Breast epithelium (tissue), 4 donors: Measurements from ENCODE around the gene IFI16. TPM values are rescaled to one million over a fixed set of nuclear protein-coding genes. Genes with fewer than 3 reads are reported as not detected.
"Not testable (repeated sequence)": the region's sequence is repeated elsewhere in the genome, so short reads cannot be mapped to it uniquely, and the experiment has no call there.

Experiments used
- DNase-seq, 2 donors: peaks; one replicate each; pipeline ENCODE4 v3.0.0-alpha.2; 2019; ENCODE audit warnings: low spot score in 2 of 2
- H3K27ac ChIP-seq, 2 donors: fragments of 200-600 bp; sonication (generic) in 1 of 2; one replicate each; pipeline ENCODE4 v1.5.1; 2016 to 2019; ENCODE audit warnings: mild to moderate bottlenecking in 1 of 2
- H3K27me3 ChIP-seq, 2 donors: fragments of 200-600 bp; sonication (generic) in 1 of 2; one replicate each; pipeline versions ENCODE4 v1.5.1 to v1.6.0; 2017 to 2019; ENCODE audit warnings: control low read depth in 1 of 2, mild to moderate bottlenecking in 1 of 2
- H3K36me3 ChIP-seq: fragments of 200-600 bp; one replicate; pipeline ENCODE4 v1.5.1; 2019
- H3K4me1 ChIP-seq, 2 donors: fragments of 200-600 bp; sonication (generic); one replicate each; pipeline ENCODE4 v1.5.1; 2016 to 2019; ENCODE audit warnings: control low read depth in 1 of 2
- H3K4me3 ChIP-seq, 3 donors: fragments of 200-600 bp; sonication (generic); 1 replicate in 2 of 3; 2 replicates in 1 of 3; pipeline ENCODE4 v1.5.1; 2016 to 2019; ENCODE audit warnings: mild to moderate bottlenecking in 3 of 3, moderate library complexity in 2 of 3
- H3K9me3 ChIP-seq, 2 donors: fragments of 200-600 bp; sonication (generic) in 1 of 2; one replicate each; pipeline ENCODE4 v1.5.1; 2016 to 2019; ENCODE audit warnings: control low read depth in 1 of 2
- CTCF ChIP-seq, 3 donors: fragments of 450-650 bp; IDR thresholded peaks; one replicate each; pipeline ENCODE4 v1.5.1; 2016 to 2017; ENCODE audit warnings: antibody characterized with exemption in 3 of 3, mild to moderate bottlenecking in 3 of 3, moderate library complexity in 3 of 3
- POLR2A ChIP-seq: fragments of 450-650 bp; IDR thresholded peaks from one replicate; pipeline ENCODE4 v1.6.1; 2016; ENCODE audit warnings: antibody characterized with exemption, mild to moderate bottlenecking, moderate library complexity
- POLR2AphosphoS5 ChIP-seq, 3 donors: sonication (generic); formaldehyde crosslinking; IDR thresholded peaks; one replicate each; pipeline ENCODE4 v1.6.1; 2017; ENCODE audit warnings: antibody characterized with exemption in 3 of 3
- intact Hi-C: fragments of 100-400 bp; cut with DNase I; formaldehyde crosslinking; loops from one replicate; pipeline ENCODE4 v1.15.1; 2023; ENCODE audit warnings: low total_unique reads
- total RNA-seq, 3 donors: library from RNA; depleted of rRNA; stranded (reverse); fragments of >200 nt; gene quantifications; one replicate each; pipeline ENCODE4 v1.1.0, GENCODE V29; 2016

The IFI16 gene
- total RNA-seq, 3 donors from 2014 or later = 96.2 to 132 (median 109) TPM

GRCh38 chr1:159014851-159015250, 5.1 kb downstream of the IFI16 start:
- DNase-seq = no peak
- no peaks in the 10 kb centered on the region for H3K27me3 ChIP-seq
- intact Hi-C loops = no loop called here
- H3K36me3 ChIP-seq = no peaks in the 10 kb centered on the region
- H3K4me3 ChIP-seq = peak overlapping the region in 1 of 3 donors; percentile 53
- no peaks in the 10 kb centered on the region for H3K4me1 ChIP-seq
- peak overlapping the region in 1 of 2 donors; percentile 82 for H3K27ac ChIP-seq
- no peak for TF ChIP-seq POLR2A
- no peak for TF ChIP-seq POLR2AphosphoS5 (IDR thresholded peaks at IDR 0.05)
- no peak for TF ChIP-seq CTCF (IDR thresholded peaks at IDR 0.05)
- no peaks in the 10 kb centered on the region for H3K9me3 ChIP-seq

GRCh38 chr1:159015440-159015909, 5.8 kb downstream of the IFI16 start:
- TF ChIP-seq POLR2AphosphoS5 (IDR thresholded peaks at IDR 0.05) (peak; percentile 60 to 92 (median 75)), CTCF (IDR thresholded peaks at IDR 0.05) (no peak), POLR2A (no peak)
- H3K36me3 ChIP-seq = no peaks in the 10 kb centered on the region
- peak in 1 of 2 donors; percentile 53 for DNase-seq
- H3K27me3 ChIP-seq = no peaks in the 10 kb centered on the region
- no peaks in the 10 kb centered on the region for H3K4me1 ChIP-seq
- intact Hi-C loops = no loop called here
- H3K4me3 ChIP-seq = peak overlapping the region in 1 of 3 donors; percentile 53
- no peaks in the 10 kb centered on the region for H3K9me3 ChIP-seq
- H3K27ac ChIP-seq = peak overlapping the region; percentile 66 to 82

GRCh38 chr1:159023723-159024122, 14.0 kb downstream of the IFI16 start:
- Histone ChIP-seq H3K9me3 (no peaks in the 10 kb centered on the region), H3K27ac (no peak overlapping the region), H3K27me3 (no peaks in the 10 kb centered on the region), H3K4me3 (no peak overlapping the region), H3K36me3 (no peaks in the 10 kb centered on the region), H3K4me1 (no peaks in the 10 kb centered on the region)
- no peak for DNase-seq
- no peak for TF ChIP-seq POLR2AphosphoS5 (IDR thresholded peaks at IDR 0.05)
- TF ChIP-seq CTCF (IDR thresholded peaks at IDR 0.05) = no peak
- no peak for TF ChIP-seq POLR2A
- intact Hi-C loops = no loop called here

- Histone ChIP-seq H3K27ac (no peak overlapping the region), H3K36me3 (no peaks in the 10 kb centered on the region), H3K4me1 (no peaks in the 10 kb centered on the region), H3K27me3 (no peaks in the 10 kb centered on the region), H3K9me3 (peaks cover 0 to 4% of the 10 kb centered on the region in 2 donors), H3K4me3 (no peak overlapping the region)
- intact Hi-C loops = no loop called here
- no peak for DNase-seq
- no peak for TF ChIP-seq POLR2AphosphoS5 (IDR thresholded peaks at IDR 0.05)
- TF ChIP-seq CTCF (IDR thresholded peaks at IDR 0.05) = no peak
- TF ChIP-seq POLR2A = no peak
Observed at GRCh38 chr1:159025043-159025442, 15.3 kb downstream of the IFI16 start.

- DNase-seq, H3K27ac ChIP-seq, H3K36me3 ChIP-seq, H3K4me3 ChIP-seq, H3K27me3 ChIP-seq, intact Hi-C loops, H3K9me3 ChIP-seq, H3K4me1 ChIP-seq: not testable (repeated sequence)
Observed at GRCh38 chr1:159026841-159027240, 17.1 kb downstream of the IFI16 start.

GRCh38 chr1:159030311-159030710, 20.6 kb downstream of the IFI16 start:
- H3K4me3 ChIP-seq = no peak overlapping the region
- no peaks in the 10 kb centered on the region for H3K36me3 ChIP-seq
- peaks cover 0 to 4% of the 10 kb centered on the region in 2 donors for H3K9me3 ChIP-seq
- TF ChIP-seq POLR2A = no peak
- no peak for TF ChIP-seq POLR2AphosphoS5 (IDR thresholded peaks at IDR 0.05)
- TF ChIP-seq CTCF (IDR thresholded peaks at IDR 0.05) = no peak
- DNase-seq = no peak
- H3K27ac ChIP-seq = no peak overlapping the region
- intact Hi-C loops = no loop called here
- no peaks in the 10 kb centered on the region for H3K27me3 ChIP-seq
- no peaks in the 10 kb centered on the region for H3K4me1 ChIP-seq
